ENCODE results near the gene DKK3. TPM values are rescaled to one million over a fixed set of nuclear protein-coding genes. Genes with fewer than 3 reads are reported as not detected.

Gene DKK3
- polyA plus RNA-seq, 4 donors, result 4.2 to 29.1 (median 6.9) TPM

GRCh38 chr11:12050470-12051286 lies 42.3 kb upstream of the DKK3 start:
- H3K36me3 ChIP-seq (ENCODE audit: control insufficient read depth in 3 of 3, insufficient read depth in 2 of 3, low read depth in 1 of 3, low read length in 3 of 3), result no peaks in the 10 kb centered on the region
- DNase-seq (no peak), FAIRE-seq (no peak)
- H3K27ac ChIP-seq (ENCODE audit: low read depth in 1 of 3, low read length in 2 of 3), result no peak overlapping the region
- H3K4me1 ChIP-seq (ENCODE audit: control insufficient read depth in 3 of 3, insufficient read depth in 2 of 3, low read depth in 1 of 3, low read length in 2 of 3), result no peaks in the 10 kb centered on the region
- H3K9me3 ChIP-seq (ENCODE audit: control insufficient read depth in 2 of 2, insufficient read depth in 1 of 2, low read depth in 1 of 2, low read length in 1 of 2), result peaks cover 0 to 6% of the 10 kb centered on the region in 2 donors
- 72 to 79% (median 76%) methylated on average over 10 of the region's 10 CpGs for WGBS, 3 donors
- no peaks in the 10 kb centered on the region for H3K27me3 ChIP-seq (ENCODE audit: control insufficient read depth in 3 of 3, insufficient read depth in 3 of 3, low read length in 3 of 3)
- H3K4me3 ChIP-seq (ENCODE audit: low read depth in 1 of 3, low read length in 3 of 3), result no peak overlapping the region

GRCh38 chr11:12048936-12049790 lies 40.7 kb upstream of the DKK3 start:
- Histone ChIP-seq H3K4me3 (ENCODE audit: low read depth in 1 of 3, low read length in 3 of 3) (no peak overlapping the region), H3K36me3 (ENCODE audit: control insufficient read depth in 3 of 3, insufficient read depth in 2 of 3, low read depth in 1 of 3, low read length in 3 of 3) (no peaks in the 10 kb centered on the region), H3K9me3 (ENCODE audit: control insufficient read depth in 2 of 2, insufficient read depth in 1 of 2, low read depth in 1 of 2, low read length in 1 of 2) (peaks cover 0 to 6% of the 10 kb centered on the region in 2 donors), H3K27ac (ENCODE audit: low read depth in 1 of 3, low read length in 2 of 3) (no peak overlapping the region), H3K4me1 (ENCODE audit: control insufficient read depth in 3 of 3, insufficient read depth in 2 of 3, low read depth in 1 of 3, low read length in 2 of 3) (peaks cover 0 to 8% (median 0%) of the 10 kb centered on the region in 3 donors), H3K27me3 (ENCODE audit: control insufficient read depth in 3 of 3, insufficient read depth in 3 of 3, low read length in 3 of 3) (no peaks in the 10 kb centered on the region)
- WGBS, 3 donors, result 87 to 93% (median 91%) methylated on average over 18 of the region's 18 CpGs
- no peak for FAIRE-seq
- no peak for DNase-seq

GRCh38 chr11:12046636-12047236 lies 38.3 kb upstream of the DKK3 start:
- no peaks in the 10 kb centered on the region for H3K27me3 ChIP-seq (ENCODE audit: control insufficient read depth in 3 of 3, insufficient read depth in 3 of 3, low read length in 3 of 3)
- no peaks in the 10 kb centered on the region for H3K9me3 ChIP-seq (ENCODE audit: control insufficient read depth in 2 of 2, insufficient read depth in 1 of 2, low read depth in 1 of 2, low read length in 1 of 2)
- no peaks in the 10 kb centered on the region for H3K36me3 ChIP-seq (ENCODE audit: control insufficient read depth in 3 of 3, insufficient read depth in 2 of 3, low read depth in 1 of 3, low read length in 3 of 3)
- H3K27ac ChIP-seq (ENCODE audit: low read depth in 1 of 3, low read length in 2 of 3), result no peak overlapping the region
- DNase-seq (no peak), FAIRE-seq (no peak)
- WGBS, 3 donors, result 67 to 80% (median 79%) methylated on average over 5 of the region's 5 CpGs
- H3K4me3 ChIP-seq (ENCODE audit: low read depth in 1 of 3, low read length in 3 of 3), result no peak overlapping the region
- peaks cover 0 to 8% (median 0%) of the 10 kb centered on the region in 3 donors for H3K4me1 ChIP-seq (ENCODE audit: control insufficient read depth in 3 of 3, insufficient read depth in 2 of 3, low read depth in 1 of 3, low read length in 2 of 3)

- no peak overlapping the region for H3K27ac ChIP-seq (ENCODE audit: low read depth in 1 of 3, low read length in 2 of 3)
- 80 to 82% (median 82%) methylated on average over 7 of the region's 7 CpGs for WGBS, 3 donors
- no peaks in the 10 kb centered on the region for H3K27me3 ChIP-seq (ENCODE audit: control insufficient read depth in 3 of 3, insufficient read depth in 3 of 3, low read length in 3 of 3)
Observed at GRCh38 chr11:12045914-12046635, 37.6 kb upstream of the DKK3 start.

GRCh38 chr11:12044799-12045198 lies 36.4 kb upstream of the DKK3 start:
- no peak for FAIRE-seq
- no peak overlapping the region for H3K4me3 ChIP-seq (ENCODE audit: low read depth in 1 of 3, low read length in 3 of 3)
- WGBS, 3 donors, result 81 to 85% (median 81%) methylated on average over 8 of the region's 8 CpGs

More at GRCh38 chr11:12045914-12046635, 37.6 kb upstream of the DKK3 start:
- Histone ChIP-seq H3K36me3 (ENCODE audit: control insufficient read depth in 3 of 3, insufficient read depth in 2 of 3, low read depth in 1 of 3, low read length in 3 of 3) (no peaks in the 10 kb centered on the region), H3K4me3 (ENCODE audit: low read depth in 1 of 3, low read length in 3 of 3) (no peak overlapping the region), H3K4me1 (ENCODE audit: control insufficient read depth in 3 of 3, insufficient read depth in 2 of 3, low read depth in 1 of 3, low read length in 2 of 3) (peaks cover 0 to 8% (median 0%) of the 10 kb centered on the region in 3 donors), H3K9me3 (ENCODE audit: control insufficient read depth in 2 of 2, insufficient read depth in 1 of 2, low read depth in 1 of 2, low read length in 1 of 2) (no peaks in the 10 kb centered on the region)
- DNase-seq, result no peak
- FAIRE-seq, result no peak

GRCh38 chr11:12043959-12044791 lies 35.7 kb upstream of the DKK3 start:
- no peaks in the 10 kb centered on the region for H3K27me3 ChIP-seq (ENCODE audit: control insufficient read depth in 3 of 3, insufficient read depth in 3 of 3, low read length in 3 of 3)
- no peaks in the 10 kb centered on the region for H3K9me3 ChIP-seq (ENCODE audit: control insufficient read depth in 2 of 2, insufficient read depth in 1 of 2, low read depth in 1 of 2, low read length in 1 of 2)
- FAIRE-seq (no peak), DNase-seq (peak; percentile 61 to 86)
- H3K4me3 ChIP-seq (ENCODE audit: low read depth in 1 of 3, low read length in 3 of 3), result no peak overlapping the region
- H3K4me1 ChIP-seq (ENCODE audit: control insufficient read depth in 3 of 3, insufficient read depth in 2 of 3, low read depth in 1 of 3, low read length in 2 of 3), result peaks cover 0 to 8% (median 0%) of the 10 kb centered on the region in 3 donors
- H3K36me3 ChIP-seq (ENCODE audit: control insufficient read depth in 3 of 3, insufficient read depth in 2 of 3, low read depth in 1 of 3, low read length in 3 of 3), result no peaks in the 10 kb centered on the region
- WGBS, 3 donors, result 10 to 20% (median 15%) methylated on average over 14 of the region's 14 CpGs
- H3K27ac ChIP-seq (ENCODE audit: low read depth in 1 of 3, low read length in 2 of 3), result peak overlapping the region in 2 of 3 donors; percentile 21 to 67

More at GRCh38 chr11:12044799-12045198, 36.4 kb upstream of the DKK3 start:
- no peak for DNase-seq
- Histone ChIP-seq H3K27ac (ENCODE audit: low read depth in 1 of 3, low read length in 2 of 3) (peak overlapping the region in 1 of 3 donors; percentile 67), H3K27me3 (ENCODE audit: control insufficient read depth in 3 of 3, insufficient read depth in 3 of 3, low read length in 3 of 3) (no peaks in the 10 kb centered on the region), H3K9me3 (ENCODE audit: control insufficient read depth in 2 of 2, insufficient read depth in 1 of 2, low read depth in 1 of 2, low read length in 1 of 2) (no peaks in the 10 kb centered on the region), H3K4me1 (ENCODE audit: control insufficient read depth in 3 of 3, insufficient read depth in 2 of 3, low read depth in 1 of 3, low read length in 2 of 3) (peaks cover 0 to 8% (median 0%) of the 10 kb centered on the region in 3 donors), H3K36me3 (ENCODE audit: control insufficient read depth in 3 of 3, insufficient read depth in 2 of 3, low read depth in 1 of 3, low read length in 3 of 3) (no peaks in the 10 kb centered on the region)

- Histone ChIP-seq H3K27me3 (ENCODE audit: control insufficient read depth in 3 of 3, insufficient read depth in 3 of 3, low read length in 3 of 3) (no peaks in the 10 kb centered on the region), H3K36me3 (ENCODE audit: control insufficient read depth in 3 of 3, insufficient read depth in 2 of 3, low read depth in 1 of 3, low read length in 3 of 3) (no peaks in the 10 kb centered on the region), H3K4me1 (ENCODE audit: control insufficient read depth in 3 of 3, insufficient read depth in 2 of 3, low read depth in 1 of 3, low read length in 2 of 3) (peaks cover 0 to 8% (median 0%) of the 10 kb centered on the region in 3 donors), H3K27ac (ENCODE audit: low read depth in 1 of 3, low read length in 2 of 3) (no peak overlapping the region), H3K4me3 (ENCODE audit: low read depth in 1 of 3, low read length in 3 of 3) (no peak overlapping the region), H3K9me3 (ENCODE audit: control insufficient read depth in 2 of 2, insufficient read depth in 1 of 2, low read depth in 1 of 2, low read length in 1 of 2) (no peaks in the 10 kb centered on the region)
- FAIRE-seq, result no peak
- WGBS, 3 donors, result 87 to 89% (median 88%) methylated on average over 7 of the region's 7 CpGs
- no peak for DNase-seq
Observed at GRCh38 chr11:12043221-12043620, 34.8 kb upstream of the DKK3 start.

Measured in small intestine (tissue), 7 donors.